GM19351 (cell line): ENCODE data around the gene GNRH2.
"Not testable (repeated sequence)": the region's sequence is repeated elsewhere in the genome, so short reads cannot be mapped to it uniquely, and the experiment has no call there.

Experiments used
- ATAC-seq: cut with Tn5 transposase; IDR thresholded peaks from one replicate; pipeline ENCODE4 v1.9.1; 2021; ENCODE audit warnings: mild to moderate bottlenecking, moderate library complexity; ENCODE audit not compliant: unreplicated experiment

GNRH2 gene

GRCh38 chr20:3043322-3043721, at the start of gene GNRH2:
Gene GNRH2 (plus strand): TSS chr20:3043622. CDS start chr20:3044415, 793 bp downstream.
- no peak for ATAC-seq

- ATAC-seq = no peak
Measured at GRCh38 chr20:2995796-2996195, 47.6 kb upstream of the GNRH2 start.

GRCh38 chr20:2998728-2999127, 44.7 kb upstream of the GNRH2 start:
- no peak for ATAC-seq

GRCh38 chr20:3000852-3001523, 42.4 kb upstream of the GNRH2 start:
- no peak for ATAC-seq

- ATAC-seq = no peak
Measured at GRCh38 chr20:3003416-3003815, 40.0 kb upstream of the GNRH2 start.

GRCh38 chr20:3010985-3011723, 32.3 kb upstream of the GNRH2 start:
- ATAC-seq = no peak

- ATAC-seq = no peak
Measured at GRCh38 chr20:3011752-3012151, 31.7 kb upstream of the GNRH2 start.

GRCh38 chr20:3013771-3014170, 29.7 kb upstream of the GNRH2 start:
- no peak for ATAC-seq

- no peak for ATAC-seq
Measured at GRCh38 chr20:3014179-3014578, 29.2 kb upstream of the GNRH2 start.

- ATAC-seq = no peak
Measured at GRCh38 chr20:3014662-3015061, 28.8 kb upstream of the GNRH2 start.

- not testable (repeated sequence) for ATAC-seq
Measured at GRCh38 chr20:3015302-3015701, 28.1 kb upstream of the GNRH2 start.

GRCh38 chr20:3021327-3021726, 22.1 kb upstream of the GNRH2 start:
- ATAC-seq = no peak

- ATAC-seq = no peak
Measured at GRCh38 chr20:3021777-3022176, 21.6 kb upstream of the GNRH2 start.

- ATAC-seq = not testable (repeated sequence)
Measured at GRCh38 chr20:3022559-3023490, 20.6 kb upstream of the GNRH2 start.

GRCh38 chr20:3027987-3028386, 15.4 kb upstream of the GNRH2 start:
- no peak for ATAC-seq

- no peak for ATAC-seq
Measured at GRCh38 chr20:3031524-3032147, 11.8 kb upstream of the GNRH2 start.

GRCh38 chr20:3032624-3033023, 10.8 kb upstream of the GNRH2 start:
- ATAC-seq = no peak

GRCh38 chr20:3037654-3038053, 5.8 kb upstream of the GNRH2 start:
- ATAC-seq = no peak

GRCh38 chr20:3038454-3038853, 5.0 kb upstream of the GNRH2 start:
- ATAC-seq = no peak

GRCh38 chr20:3039426-3039825, 4.0 kb upstream of the GNRH2 start:
- ATAC-seq = no peak

GRCh38 chr20:3040086-3040485, 3.3 kb upstream of the GNRH2 start:
- ATAC-seq = no peak
